ENCODE results near the gene SV2C. TPM values are rescaled to one million over a fixed set of nuclear protein-coding genes. Genes with fewer than 3 reads are reported as not detected.

The SV2C gene, protein sequence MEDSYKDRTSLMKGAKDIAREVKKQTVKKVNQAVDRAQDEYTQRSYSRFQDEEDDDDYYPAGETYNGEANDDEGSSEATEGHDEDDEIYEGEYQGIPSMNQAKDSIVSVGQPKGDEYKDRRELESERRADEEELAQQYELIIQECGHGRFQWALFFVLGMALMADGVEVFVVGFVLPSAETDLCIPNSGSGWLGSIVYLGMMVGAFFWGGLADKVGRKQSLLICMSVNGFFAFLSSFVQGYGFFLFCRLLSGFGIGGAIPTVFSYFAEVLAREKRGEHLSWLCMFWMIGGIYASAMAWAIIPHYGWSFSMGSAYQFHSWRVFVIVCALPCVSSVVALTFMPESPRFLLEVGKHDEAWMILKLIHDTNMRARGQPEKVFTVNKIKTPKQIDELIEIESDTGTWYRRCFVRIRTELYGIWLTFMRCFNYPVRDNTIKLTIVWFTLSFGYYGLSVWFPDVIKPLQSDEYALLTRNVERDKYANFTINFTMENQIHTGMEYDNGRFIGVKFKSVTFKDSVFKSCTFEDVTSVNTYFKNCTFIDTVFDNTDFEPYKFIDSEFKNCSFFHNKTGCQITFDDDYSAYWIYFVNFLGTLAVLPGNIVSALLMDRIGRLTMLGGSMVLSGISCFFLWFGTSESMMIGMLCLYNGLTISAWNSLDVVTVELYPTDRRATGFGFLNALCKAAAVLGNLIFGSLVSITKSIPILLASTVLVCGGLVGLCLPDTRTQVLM
- total RNA-seq = not detected in 2 replicates

DNA sequence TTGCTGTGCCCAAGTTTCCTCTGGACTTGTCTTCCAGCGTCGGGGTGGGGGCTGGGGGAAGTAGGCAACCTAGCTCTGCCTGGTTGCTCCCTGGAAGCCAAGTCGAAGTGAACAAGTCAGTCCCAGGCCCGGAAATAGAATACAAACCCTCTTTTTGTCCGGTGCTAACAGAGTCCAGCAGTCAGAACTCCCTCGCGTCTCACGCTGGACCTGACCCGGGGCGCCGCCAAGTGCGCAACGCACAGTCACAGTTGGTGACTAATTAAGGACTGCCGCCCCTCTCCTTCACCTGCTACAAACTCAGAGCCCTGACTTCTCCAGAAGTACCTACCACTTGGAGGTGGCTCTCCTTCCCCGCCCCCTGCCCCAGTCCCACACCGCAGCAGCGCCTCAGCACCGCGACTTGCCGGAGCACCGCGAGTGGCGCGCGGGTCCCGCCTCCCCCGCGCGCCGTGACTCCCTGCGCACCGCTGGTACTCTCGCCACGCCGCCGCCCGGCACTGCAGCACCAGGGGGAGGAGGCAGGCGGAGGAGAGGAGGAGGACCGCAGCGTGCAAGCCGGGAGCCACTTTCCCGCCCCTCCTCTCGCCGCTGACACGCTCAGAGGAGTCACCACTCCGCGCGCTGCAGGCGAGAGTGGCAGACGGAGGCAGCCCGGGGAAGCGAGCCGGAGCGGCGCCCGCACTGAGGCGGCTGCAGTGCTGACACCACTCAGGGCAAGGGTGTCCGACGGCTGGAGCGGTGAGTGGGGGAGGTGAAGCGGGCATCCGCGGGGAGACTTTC is at the start of gene SV2C:
Gene SV2C, plus strand, starts transcription at position 612 of the 783 bp plus-strand sequence. CDS start 48,368 bp downstream, outside the sequence.

DNA sequence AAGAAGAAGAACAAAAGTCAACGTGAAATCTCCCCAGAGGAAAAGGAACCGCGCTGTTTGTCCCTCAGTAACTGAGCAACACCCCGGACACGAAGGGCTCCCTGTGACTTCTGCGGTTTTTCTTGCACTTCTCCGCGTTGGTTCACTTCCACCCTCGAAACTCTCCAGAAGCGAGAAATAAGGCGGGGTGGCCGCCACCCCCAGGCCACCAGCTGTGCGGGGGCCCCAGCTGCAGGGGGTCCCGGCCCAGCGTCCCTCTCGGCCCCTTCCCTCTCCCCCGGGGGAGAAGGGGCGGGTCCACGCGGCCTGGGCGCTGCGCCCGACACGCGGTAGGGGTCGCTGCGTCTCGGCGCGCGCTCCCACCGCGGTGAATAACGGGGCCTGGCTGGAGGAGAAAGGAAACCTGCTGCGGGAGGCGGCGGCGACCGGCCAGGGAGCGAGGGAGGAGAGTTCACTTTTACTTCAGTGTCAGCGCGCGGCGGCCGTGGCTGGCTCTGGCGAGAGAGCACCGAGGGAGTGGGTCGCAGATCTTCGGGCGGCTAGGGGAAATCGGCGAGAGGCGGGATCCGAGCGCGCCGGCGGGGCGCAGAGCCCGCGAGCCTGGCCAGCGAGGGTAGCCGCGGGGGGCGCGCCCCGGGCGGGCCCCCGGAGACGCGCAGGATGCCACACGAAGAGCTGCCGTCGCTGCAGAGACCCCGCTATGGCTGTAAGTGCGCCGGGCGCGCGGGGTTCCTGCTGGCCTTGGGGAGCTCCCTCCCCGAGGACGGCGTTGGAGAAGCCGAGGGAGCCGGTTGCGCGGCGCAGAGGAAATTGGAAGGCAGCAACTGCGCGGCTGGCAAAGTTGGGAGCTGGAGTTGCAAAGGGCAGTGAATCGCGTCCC is 319.9 kb downstream of the SV2C start, which contains the start of gene IQGAP2:
Gene IQGAP2, plus strand, starts transcription at position 400 of the 880 bp plus-strand sequence. Its CDS starts 261 bp downstream, at position 661.

